HepG2 (cell line): Measurements from ENCODE around the gene FLRT2. TPM values are rescaled to one million over a fixed set of nuclear protein-coding genes. Genes with fewer than 3 reads are reported as not detected.

Experiments used
- REPIN1 ChIP-seq: sonication (generic); formaldehyde crosslinking; IDR thresholded peaks from 2 replicates; pipeline ENCODE4 v1.8.0; 2022; ENCODE audit warnings: missing genetic modification reagents, low read depth, mild to moderate bottlenecking, borderline replicate concordance
- RFXAP ChIP-seq: sonication (generic); formaldehyde crosslinking; IDR thresholded peaks from 2 replicates; pipeline ENCODE4 v1.4.0; 2020; ENCODE audit warnings: missing genetic modification reagents, borderline replicate concordance
- ZBTB42 ChIP-seq: sonication (generic); formaldehyde crosslinking; IDR thresholded peaks from 2 replicates; pipeline ENCODE4 v1.5.0; 2020; ENCODE audit warnings: mild to moderate bottlenecking, missing genetic modification reagents
- ZNF883 ChIP-seq: sonication (generic); formaldehyde crosslinking; IDR thresholded peaks from 2 replicates; pipeline ENCODE4 v1.5.1; 2020; ENCODE audit warnings: mild to moderate bottlenecking, missing genetic modification reagents; ENCODE audit errors: not compliant biosample characterization
- polyA plus RNA-seq, 8 experiments: library from polyadenylated mRNA; depleted of rRNA in 3 of 8; stranded (reverse) in 7 of 8; unstranded in 1 of 8; fragments of >200 nt; fragmentation: Illumina TruSeq in 4 of 8; extraction: Trizol in 4 of 8; gene quantifications; 2 replicates each; pipeline versions ENCODE4 v1.2.1 to v1.2.3, GENCODE V29; 2011 to 2016; ENCODE audit warnings: low read depth in 4 of 8, missing spikeins in 1 of 8, mixed read lengths in 1 of 8; ENCODE audit not compliant: insufficient read depth in 1 of 8
- total RNA-seq, 5 experiments: library from RNA; depleted of rRNA; stranded (reverse); fragments of >200 nt; fragmentation: Illumina TruSeq; extraction: Trizol; gene quantifications; 2 replicates each; pipeline ENCODE4 v1.2.3, GENCODE V29; 2016; ENCODE audit warnings: low read depth in 1 of 5
- TF ChIP-seq, protein P1 (sequence below): sonication (generic); formaldehyde crosslinking; IDR thresholded peaks from 2 replicates; pipeline ENCODE4 v1.9.0; 2021; ENCODE audit warnings: mild to moderate bottlenecking, missing genetic modification reagents
- TF ChIP-seq, protein P2 (sequence below): sonication (generic); formaldehyde crosslinking; IDR thresholded peaks from 2 replicates; pipeline ENCODE4 v1.4.0; 2020; ENCODE audit warnings: missing genetic modification reagents
- TF ChIP-seq, protein P3 (sequence below): sonication (generic); formaldehyde crosslinking; IDR thresholded peaks from 2 replicates; pipeline ENCODE4 v1.4.0; 2020; ENCODE audit warnings: mild to moderate bottlenecking, missing genetic modification reagents

The FLRT2 gene
- total and polyA plus RNA-seq, 2 of the 13 experiments (the other 11 are each of a cell fraction or from before 2014, with no cell fraction given) = not detected

DNA sequence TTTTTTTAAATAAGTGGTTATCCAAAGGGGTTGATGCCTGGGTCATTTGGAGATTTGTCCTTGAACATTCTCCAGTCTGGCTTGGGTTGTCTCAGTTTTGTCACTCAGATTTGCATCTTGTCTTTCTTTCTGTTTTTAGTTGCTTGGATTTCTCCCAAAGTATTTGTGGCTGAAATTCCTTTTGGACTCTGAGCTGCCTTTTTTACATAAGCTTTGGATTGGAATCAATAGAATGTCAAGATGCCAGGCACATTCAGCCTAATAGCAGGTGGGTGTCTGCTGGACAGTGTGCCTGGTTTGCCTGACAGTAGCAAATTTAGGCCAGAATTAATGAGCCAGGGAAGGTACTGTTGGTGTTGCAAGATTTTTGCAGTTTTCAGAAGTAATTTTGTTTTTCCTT, 50.0 kb downstream of the FLRT2 start (continued):
- TF ChIP-seq, protein P1, sequence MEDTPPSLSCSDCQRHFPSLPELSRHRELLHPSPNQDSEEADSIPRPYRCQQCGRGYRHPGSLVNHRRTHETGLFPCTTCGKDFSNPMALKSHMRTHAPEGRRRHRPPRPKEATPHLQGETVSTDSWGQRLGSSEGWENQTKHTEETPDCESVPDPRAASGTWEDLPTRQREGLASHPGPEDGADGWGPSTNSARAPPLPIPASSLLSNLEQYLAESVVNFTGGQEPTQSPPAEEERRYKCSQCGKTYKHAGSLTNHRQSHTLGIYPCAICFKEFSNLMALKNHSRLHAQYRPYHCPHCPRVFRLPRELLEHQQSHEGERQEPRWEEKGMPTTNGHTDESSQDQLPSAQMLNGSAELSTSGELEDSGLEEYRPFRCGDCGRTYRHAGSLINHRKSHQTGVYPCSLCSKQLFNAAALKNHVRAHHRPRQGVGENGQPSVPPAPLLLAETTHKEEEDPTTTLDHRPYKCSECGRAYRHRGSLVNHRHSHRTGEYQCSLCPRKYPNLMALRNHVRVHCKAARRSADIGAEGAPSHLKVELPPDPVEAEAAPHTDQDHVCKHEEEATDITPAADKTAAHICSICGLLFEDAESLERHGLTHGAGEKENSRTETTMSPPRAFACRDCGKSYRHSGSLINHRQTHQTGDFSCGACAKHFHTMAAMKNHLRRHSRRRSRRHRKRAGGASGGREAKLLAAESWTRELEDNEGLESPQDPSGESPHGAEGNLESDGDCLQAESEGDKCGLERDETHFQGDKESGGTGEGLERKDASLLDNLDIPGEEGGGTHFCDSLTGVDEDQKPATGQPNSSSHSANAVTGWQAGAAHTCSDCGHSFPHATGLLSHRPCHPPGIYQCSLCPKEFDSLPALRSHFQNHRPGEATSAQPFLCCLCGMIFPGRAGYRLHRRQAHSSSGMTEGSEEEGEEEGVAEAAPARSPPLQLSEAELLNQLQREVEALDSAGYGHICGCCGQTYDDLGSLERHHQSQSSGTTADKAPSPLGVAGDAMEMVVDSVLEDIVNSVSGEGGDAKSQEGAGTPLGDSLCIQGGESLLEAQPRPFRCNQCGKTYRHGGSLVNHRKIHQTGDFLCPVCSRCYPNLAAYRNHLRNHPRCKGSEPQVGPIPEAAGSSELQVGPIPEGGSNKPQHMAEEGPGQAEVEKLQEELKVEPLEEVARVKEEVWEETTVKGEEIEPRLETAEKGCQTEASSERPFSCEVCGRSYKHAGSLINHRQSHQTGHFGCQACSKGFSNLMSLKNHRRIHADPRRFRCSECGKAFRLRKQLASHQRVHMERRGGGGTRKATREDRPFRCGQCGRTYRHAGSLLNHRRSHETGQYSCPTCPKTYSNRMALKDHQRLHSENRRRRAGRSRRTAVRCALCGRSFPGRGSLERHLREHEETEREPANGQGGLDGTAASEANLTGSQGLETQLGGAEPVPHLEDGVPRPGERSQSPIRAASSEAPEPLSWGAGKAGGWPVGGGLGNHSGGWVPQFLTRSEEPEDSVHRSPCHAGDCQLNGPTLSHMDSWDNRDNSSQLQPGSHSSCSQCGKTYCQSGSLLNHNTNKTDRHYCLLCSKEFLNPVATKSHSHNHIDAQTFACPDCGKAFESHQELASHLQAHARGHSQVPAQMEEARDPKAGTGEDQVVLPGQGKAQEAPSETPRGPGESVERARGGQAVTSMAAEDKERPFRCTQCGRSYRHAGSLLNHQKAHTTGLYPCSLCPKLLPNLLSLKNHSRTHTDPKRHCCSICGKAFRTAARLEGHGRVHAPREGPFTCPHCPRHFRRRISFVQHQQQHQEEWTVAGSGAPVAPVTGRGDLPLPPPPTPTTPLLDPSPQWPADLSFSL = no peak
- TF ChIP-seq REPIN1 (no peak), ZBTB42 (CRISPR knock-in tag) (no peak), ZNF883 (CRISPR knock-in tag) (no peak), RFXAP (CRISPR knock-in tag) (no peak)
- TF ChIP-seq, protein P2, sequence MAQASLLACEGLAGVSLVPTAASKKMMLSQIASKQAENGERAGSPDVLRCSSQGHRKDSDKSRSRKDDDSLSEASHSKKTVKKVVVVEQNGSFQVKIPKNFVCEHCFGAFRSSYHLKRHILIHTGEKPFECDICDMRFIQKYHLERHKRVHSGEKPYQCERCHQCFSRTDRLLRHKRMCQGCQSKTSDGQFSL (CRISPR knock-in tag) = no peak
- TF ChIP-seq, protein P3, sequence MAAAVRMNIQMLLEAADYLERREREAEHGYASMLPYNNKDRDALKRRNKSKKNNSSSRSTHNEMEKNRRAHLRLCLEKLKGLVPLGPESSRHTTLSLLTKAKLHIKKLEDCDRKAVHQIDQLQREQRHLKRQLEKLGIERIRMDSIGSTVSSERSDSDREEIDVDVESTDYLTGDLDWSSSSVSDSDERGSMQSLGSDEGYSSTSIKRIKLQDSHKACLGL (CRISPR knock-in tag) = no peak
